HepG2 (cell line): Measurements from ENCODE around the gene RNF8.

ENCODE experiments used
- CTCF ChIP-seq: sonication (generic); formaldehyde crosslinking; IDR thresholded peaks from 2 replicates; pipeline ENCODE4 v1.5.0; 2020; ENCODE audit warnings: mild to moderate bottlenecking, missing genetic modification reagents, moderate library complexity
- ZNF512 ChIP-seq: sonication (generic); formaldehyde crosslinking; IDR thresholded peaks from 2 replicates; pipeline ENCODE4 v1.4.0; 2020; ENCODE audit warnings: mild to moderate bottlenecking, missing genetic modification reagents

DNA sequence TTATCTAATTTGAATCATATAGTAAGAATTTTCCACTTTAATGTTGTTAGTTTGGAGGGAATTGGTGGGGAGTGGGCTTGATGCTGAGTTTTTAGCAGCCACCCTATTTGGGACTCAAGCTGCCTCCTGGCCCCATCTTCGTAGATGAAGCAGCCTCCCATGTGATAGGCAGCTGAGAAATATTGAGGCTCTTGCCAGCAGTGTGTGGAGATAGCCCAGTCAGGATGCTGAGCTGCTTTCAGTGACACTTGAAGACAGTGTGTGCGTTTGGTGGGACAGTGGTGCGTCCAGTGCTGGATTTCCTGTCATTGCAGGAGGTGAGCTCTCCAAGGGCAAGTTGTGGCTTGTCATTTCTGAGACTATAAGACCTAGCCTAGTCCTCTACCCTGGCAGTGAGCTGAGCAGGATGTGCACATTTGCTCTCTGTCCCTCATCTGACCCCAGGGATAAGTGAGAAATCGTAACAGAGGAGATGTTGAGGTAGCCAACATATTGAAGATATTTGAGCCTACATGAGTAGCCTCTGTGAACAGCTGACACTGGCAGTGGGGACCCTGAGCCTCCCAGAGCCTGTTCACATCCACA lies 47.9 kb upstream of the RNF8 start:
- TF ChIP-seq ZNF512 (CRISPR knock-in tag) (no peak), CTCF (CRISPR knock-in tag) (no peak)
